CD4-positive, alpha-beta T cell treated with Interleukin-21 for 1 hour (primary cell): Measurements from ENCODE around the gene SSBP2.
A peak's percentile ranks its signal among the peaks of the same experiment; 100 is the strongest.
"Not testable (repeated sequence)": the region's sequence is repeated elsewhere in the genome, so short reads cannot be mapped to it uniquely, and the experiment has no call there.

Source experiments
- DNase-seq: peaks from one replicate; pipeline ENCODE4 v3.0.0-alpha.2; 2020

The SSBP2 gene

GRCh38 chr5:81646469-81646995 is 104.4 kb downstream of the SSBP2 start:
- no peak for DNase-seq

GRCh38 chr5:81642210-81642609 is 108.7 kb downstream of the SSBP2 start:
- no peak for DNase-seq

GRCh38 chr5:81639556-81639955 is 111.3 kb downstream of the SSBP2 start:
- DNase-seq = no peak

GRCh38 chr5:81638471-81638870 is 112.4 kb downstream of the SSBP2 start:
- DNase-seq = no peak

GRCh38 chr5:81633891-81634290 is 117.0 kb downstream of the SSBP2 start:
- DNase-seq = no peak

GRCh38 chr5:81633471-81633870 is 117.4 kb downstream of the SSBP2 start:
- no peak for DNase-seq

- DNase-seq = no peak
Measured at GRCh38 chr5:81632679-81633078, 118.2 kb downstream of the SSBP2 start.

- DNase-seq = no peak
Measured at GRCh38 chr5:81631621-81632020, 119.3 kb downstream of the SSBP2 start.

GRCh38 chr5:81631124-81631523 is 119.8 kb downstream of the SSBP2 start:
- peak; percentile 34 for DNase-seq

GRCh38 chr5:81630684-81631083 is 120.2 kb downstream of the SSBP2 start:
- no peak for DNase-seq

GRCh38 chr5:81629986-81630385 is 120.9 kb downstream of the SSBP2 start:
- no peak for DNase-seq

GRCh38 chr5:81628061-81628460 is 122.8 kb downstream of the SSBP2 start:
- not testable (repeated sequence) for DNase-seq

- DNase-seq = no peak
Measured at GRCh38 chr5:81626524-81626923, 124.4 kb downstream of the SSBP2 start.

GRCh38 chr5:81609810-81610375 is 141.0 kb downstream of the SSBP2 start:
- DNase-seq = no peak

GRCh38 chr5:81608976-81609375 is 141.9 kb downstream of the SSBP2 start:
- no peak for DNase-seq

GRCh38 chr5:81607693-81608092 is 143.2 kb downstream of the SSBP2 start:
- DNase-seq = no peak

- no peak for DNase-seq
Measured at GRCh38 chr5:81606150-81606549, 144.7 kb downstream of the SSBP2 start.

GRCh38 chr5:81605299-81605698 is 145.6 kb downstream of the SSBP2 start:
- DNase-seq = no peak

- no peak for DNase-seq
Measured at GRCh38 chr5:81604193-81604592, 146.7 kb downstream of the SSBP2 start.

- DNase-seq = no peak
Measured at GRCh38 chr5:81601919-81602318, 149.0 kb downstream of the SSBP2 start.

- DNase-seq = not testable (repeated sequence)
Measured at GRCh38 chr5:81592085-81592484, 158.8 kb downstream of the SSBP2 start.

GRCh38 chr5:81590498-81591384 is 160.2 kb downstream of the SSBP2 start:
- no peak for DNase-seq

- no peak for DNase-seq
Measured at GRCh38 chr5:81579262-81579924, 171.5 kb downstream of the SSBP2 start.

GRCh38 chr5:81577091-81577490 is 173.8 kb downstream of the SSBP2 start:
- no peak for DNase-seq
